ELF-1 (cell line): ENCODE results near the gene NPTN.
A peak's percentile ranks its signal among the peaks of the same experiment; 100 is the strongest.

Experiments used
- DNase-seq: peaks from one replicate; pipeline ENCODE4 v3.0.0-alpha.2; 2016; ENCODE audit warnings: low read depth, low spot score

NPTN gene

DNA sequence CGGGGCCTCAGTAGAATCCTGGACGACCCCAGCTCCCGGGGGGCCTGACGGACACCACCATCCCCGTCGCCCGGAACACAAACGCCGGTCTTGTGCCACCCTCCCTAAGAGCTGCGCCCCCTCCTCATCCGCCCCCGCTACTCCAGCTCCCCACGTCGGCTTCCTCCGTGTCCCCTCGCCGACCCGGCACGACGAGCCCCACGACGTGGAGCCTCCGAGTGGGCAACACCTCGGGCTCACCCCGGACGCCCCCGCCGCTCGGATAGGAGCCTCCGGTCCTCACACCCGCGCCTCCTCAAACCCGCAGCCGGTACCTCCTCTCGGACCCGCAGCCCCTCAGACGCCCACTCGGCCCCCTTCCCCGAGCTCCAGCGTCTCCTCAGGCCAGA is 525 bp downstream of the NPTN start:
- no peak for DNase-seq

DNA sequence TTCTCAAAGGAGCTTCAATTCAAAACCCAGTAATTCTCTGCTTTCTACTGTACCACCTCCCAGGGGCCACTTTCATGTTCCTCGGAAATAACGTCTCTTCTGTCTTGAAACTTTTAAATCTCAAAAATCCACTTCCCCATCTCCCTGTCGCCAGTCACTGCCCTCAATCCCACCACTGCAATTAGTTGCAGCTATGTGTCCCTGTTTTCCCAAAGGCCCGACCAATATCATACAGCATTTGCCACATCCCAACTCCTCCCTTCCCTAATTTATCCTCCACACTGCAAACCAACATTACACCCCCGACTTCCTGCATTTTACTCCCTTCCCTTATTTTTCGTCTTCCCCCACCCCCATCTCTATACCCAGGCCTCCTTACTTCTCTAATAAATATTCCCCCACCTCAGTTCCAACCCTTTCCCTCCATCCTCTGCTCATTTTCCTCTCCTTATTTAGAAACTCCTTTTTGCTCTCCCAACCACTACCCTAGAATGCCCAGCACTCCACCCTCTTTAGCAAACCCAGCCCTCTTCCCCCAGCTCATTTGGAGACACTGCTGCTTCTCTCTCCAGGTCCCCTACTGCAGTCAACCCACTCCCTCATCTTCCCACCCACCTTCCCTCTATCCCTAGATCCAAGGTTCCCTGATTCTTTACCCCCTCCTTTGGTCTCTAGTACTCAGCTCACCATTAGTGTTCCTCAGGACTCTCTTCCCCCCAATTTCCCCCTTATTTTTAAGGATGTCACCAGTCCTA is 1.1 kb downstream of the NPTN start:
- peak; percentile 55 for DNase-seq

DNA sequence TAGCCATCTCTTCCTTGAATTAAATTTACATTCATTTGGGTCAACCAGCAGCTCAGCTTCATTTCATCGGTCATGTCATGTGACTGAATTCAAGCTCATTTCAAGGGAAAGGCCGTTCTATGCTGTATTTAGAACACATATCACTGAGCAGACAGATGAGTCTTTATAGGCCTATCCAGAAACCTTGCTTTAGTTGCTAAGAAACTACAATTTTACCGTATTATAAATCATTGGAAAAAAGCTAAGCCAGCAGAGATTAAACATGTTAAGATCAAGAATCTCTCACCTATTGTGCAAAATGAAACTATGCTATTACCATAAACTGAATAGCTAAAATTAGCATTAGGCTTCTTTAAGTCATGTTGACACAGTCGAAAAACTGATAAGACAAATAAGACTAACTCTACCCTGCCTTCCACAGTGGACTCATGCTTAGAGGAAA is 2.2 kb downstream of the NPTN start:
- DNase-seq: no peak

DNA sequence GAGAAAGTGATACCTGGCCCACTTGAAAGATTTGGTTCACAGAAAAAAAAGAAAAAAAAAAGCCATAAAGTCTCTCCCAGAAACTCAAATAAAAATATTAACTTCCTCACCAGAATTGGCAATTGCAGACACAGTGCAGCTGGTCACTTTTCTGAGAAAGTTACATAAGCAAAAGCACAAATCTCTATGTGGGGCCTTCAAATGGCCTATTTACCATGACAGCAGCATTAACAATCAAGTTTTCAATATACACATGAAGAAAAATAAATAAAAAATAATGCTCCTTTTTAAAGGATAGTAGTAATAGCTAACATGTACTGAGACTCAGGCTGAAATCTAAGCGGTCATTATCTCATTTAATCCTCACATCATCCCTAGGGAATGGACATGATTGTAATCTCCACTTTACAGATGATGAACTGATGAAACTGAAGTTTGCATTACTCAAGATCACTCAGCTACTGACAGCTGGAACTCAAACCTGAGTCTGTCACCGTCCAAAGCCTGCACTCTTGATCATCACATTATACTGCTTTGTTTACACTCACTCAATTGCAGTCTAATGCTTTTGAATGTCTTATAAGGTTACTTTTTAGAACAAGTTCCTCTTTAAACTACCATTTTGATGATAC is 3.3 kb downstream of the NPTN start:
- no peak for DNase-seq

DNA sequence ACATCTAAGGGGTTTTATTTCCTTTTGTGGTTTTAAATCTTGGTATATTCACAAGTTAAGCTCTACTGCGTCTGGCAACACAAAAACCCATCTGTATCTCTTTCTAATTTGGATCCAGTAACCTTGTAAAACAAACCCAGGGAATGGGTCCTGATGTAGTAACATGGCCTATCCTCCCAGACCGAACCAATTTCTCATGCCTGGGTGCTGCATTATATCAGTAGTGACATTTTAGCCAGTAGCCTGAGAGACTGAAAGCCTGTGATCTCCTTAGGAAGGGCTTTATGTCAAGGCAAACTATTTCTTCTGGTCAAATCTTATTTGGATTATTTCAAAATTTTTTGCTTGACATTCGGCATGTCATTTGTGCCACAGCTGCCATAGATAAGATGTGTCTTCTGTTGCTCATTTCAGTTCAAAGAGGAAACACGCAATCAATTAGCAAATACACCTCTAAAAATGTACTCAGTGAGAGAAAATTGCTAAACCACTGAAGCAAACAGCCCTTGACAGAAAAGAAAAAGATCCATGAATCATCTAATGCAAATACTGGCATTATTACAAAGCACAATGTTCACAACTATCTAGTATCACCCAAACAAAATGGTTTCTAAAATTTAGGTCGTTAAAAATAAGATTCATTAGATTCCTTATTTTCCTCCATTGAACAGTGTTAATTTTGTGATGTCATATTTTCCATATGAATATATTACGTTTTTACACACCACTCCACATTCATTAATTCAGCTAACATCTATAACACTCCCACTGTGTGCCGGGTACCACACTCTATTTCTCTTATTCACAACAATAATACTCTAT is 4.0 kb downstream of the NPTN start:
- no peak for DNase-seq

DNA sequence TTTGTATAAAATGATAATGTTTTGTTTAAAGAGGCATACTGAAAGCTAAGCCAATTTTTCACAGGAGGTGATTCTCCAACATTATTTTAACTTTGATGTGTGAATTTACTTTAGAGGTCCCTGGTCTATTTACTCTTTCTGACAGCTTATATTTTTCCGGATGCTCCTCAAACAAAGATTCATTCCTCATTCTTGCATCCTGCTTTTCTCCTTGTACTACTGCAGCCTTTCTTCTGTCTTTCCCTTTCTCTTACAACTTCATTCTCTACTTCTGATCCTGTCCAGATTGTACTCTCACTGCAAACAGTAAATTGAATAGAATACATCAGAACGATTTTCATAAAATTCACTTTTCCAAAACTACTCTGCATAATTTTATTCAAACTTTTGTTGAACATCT is 5.1 kb downstream of the NPTN start:
- no peak for DNase-seq

DNA sequence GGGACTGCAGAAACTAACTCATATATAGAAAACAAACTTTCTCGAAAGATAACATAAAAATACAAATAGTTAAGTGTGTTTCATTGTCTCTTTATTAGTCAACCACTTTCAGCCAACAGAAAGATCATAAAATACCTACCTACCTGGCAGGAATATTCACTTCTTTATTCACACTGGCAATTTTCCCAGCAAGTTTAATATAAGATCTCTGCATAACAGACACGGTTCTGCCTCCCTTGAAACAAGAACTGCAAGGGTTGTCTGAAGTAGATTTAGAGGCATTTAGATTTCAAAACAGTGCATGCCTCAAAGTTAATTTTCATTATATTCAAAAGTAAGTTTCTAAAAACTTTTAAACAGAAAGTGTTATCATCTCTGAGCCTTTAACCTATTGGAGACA is 7.1 kb downstream of the NPTN start:
- DNase-seq: no peak

DNA sequence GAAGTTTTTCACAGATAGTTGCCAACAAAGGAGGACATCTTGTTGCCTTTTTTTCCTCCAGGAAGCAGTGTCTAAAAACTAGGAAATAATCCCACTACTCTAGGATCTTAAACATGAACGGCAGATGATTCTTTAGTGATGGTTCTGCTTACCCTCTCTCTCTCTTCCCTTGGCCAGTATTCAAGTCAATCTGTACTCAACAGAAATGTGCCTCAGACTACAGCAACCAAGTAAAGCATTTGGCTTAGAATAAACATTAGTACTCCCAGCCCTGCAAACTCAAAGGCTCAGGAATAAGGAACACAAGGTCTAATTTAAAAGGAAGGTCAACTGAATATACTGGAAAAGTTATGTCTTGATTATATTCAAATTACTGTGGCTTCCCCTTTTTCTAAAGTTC is 8.7 kb downstream of the NPTN start:
- no peak for DNase-seq

DNA sequence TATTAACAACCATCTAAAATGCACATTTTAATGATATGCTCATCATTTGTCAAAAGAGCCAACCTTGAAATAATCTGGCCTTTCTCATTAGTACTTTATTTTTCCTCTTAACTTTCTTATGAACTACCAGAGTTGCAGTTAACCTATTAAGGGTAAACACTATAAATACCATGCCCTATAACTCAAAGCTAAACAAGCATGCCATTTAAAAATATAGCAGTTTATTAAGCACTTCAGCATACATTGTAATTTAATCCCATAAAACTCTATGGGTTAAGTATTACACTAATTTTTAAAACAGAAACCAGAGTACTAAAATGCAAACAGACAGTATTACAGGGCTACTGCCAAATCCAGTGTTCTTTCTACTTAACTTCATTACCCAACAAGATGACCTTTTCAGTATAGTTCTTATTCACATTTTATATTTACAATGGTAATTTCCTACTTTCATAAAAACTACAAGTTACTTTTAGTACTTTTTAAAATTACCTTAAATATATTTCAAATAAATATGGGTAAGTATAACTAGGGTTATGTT is 11.8 kb downstream of the NPTN start:
- DNase-seq: no peak

DNA sequence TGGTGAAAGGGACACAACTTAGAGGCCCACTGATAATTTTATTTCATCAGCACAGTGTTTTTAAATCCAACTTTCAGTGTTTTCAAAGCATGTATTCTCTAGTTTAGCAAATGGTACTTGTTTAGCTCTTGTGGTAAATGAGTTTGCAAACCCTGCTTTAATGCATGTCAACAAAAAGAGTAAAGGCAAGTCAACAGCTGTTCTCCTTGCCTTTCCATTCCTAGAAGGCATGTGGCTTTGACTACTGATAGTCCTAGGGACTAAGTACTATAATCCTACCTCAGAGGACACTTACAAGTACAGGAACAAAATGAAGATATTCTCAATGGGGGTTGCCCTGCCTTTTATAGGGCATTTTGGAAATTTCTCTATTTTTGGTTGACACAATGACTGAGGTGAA is 13.1 kb downstream of the NPTN start:
- DNase-seq: no peak

DNA sequence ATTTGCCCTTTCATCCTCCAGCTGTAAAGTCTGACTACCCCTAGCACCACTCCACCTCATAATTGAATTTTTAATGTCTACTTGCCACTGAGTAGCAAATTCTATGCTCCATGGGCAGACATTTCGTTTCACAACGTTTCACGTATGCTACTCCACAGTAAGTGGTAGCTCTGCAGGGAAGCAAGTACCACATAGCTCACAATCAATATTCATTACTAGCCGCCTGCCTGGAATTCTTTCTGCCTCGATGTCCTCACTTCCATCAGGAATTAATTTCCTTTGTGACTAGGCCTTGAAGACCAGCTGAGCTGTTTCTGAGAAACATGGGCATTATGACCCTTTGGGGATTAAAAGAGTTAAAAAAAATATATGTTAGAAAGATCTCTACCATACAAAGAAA is 15.3 kb downstream of the NPTN start:
- DNase-seq: no peak

DNA sequence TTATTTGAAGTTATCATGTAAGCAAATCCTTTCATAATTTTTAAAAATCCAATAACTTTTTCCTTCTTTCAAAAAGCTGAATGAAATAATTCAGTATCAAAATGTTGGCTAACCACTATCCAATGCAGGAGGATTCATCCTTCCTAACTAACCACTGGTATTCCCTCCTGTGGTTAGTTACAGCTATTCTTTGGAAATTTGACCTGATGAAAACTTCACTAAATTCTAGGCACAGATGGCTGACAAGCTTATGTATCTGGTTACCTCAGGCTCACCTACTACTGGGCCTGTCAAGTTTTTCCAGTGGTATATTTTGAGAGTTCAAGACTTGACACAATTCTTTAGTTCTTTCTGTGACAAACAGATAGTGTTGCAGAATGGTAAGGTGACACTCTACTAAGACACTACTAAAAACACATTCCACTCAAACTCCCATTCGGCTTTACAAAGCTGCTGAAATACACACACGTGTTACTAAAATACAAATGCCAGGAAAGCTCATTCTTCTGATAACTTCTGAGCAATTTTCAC is 15.8 kb downstream of the NPTN start:
- no peak for DNase-seq

DNA sequence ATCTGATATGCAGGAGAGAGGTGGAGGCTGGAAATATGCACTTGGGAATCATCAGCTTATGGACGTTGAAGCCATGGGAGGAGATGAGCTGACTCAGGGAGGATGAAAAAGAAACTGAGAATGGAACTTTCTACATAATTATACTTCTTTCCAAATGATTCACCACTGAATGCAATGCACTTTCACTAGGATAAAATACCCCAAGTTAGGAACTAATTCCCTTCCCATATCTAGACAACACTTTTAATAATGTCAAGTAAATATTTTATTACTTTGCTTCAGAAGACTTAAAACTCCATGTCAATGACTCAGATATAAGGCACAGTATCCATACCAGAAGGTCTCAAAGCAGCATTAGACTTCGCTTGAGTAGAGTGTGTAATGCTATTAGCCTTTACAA is 24.2 kb downstream of the NPTN start:
- DNase-seq: no peak

DNA sequence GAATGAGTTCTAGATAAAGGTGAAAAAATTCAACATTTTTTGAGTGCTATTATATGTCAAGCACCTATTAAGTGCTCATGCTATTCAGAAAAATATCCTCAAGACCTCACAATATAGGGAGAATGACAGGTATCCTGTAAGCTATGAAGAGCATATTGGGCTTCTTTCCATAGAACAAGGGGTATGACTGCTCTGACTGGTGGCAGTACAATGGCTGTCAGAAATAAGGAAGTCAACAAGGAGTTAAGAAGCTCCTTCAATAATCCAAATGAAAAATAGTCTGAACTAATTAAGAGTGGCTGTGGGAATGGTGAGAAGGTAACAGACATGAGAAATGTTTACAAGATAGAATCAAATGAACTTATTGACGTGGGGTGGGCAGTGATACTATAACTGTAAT is 24.7 kb downstream of the NPTN start:
- no peak for DNase-seq

DNA sequence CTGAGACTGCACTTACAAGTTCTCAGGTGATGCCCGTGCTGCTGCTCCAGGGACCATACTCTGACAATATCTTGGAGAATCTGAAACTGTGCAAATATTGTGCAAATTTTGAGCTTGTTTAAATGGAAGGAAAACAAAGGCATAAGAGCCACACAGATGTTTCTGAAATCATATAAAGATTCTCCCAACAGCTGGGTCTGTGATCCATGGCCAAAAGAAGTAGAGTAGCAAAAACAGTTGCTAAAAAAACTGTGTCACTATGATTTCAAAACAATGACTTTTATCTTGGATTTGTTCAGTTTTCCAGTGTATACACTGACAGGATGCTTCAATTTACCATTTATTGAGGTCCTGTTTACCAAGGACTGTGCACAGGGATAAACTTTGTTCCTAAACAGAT is 25.3 kb downstream of the NPTN start:
- no peak for DNase-seq

DNA sequence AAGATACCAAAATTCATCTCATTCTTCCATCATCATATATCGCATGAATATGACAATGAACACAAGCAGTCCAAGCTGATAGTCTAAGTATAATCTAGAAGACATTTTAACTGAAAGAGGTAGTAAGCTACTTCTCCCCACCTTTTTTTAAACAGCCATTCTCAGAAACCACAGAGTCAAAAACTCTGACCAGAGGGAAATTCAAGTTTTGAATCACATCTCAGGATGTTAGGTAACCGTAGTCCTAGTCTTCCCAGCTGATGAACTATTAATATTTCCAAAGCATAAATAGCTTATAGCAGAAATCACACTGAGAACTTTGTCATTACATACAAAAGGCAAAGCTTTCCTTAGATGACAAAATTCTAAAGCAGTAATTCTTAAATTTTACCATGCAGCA is 25.8 kb downstream of the NPTN start:
- no peak for DNase-seq

DNA sequence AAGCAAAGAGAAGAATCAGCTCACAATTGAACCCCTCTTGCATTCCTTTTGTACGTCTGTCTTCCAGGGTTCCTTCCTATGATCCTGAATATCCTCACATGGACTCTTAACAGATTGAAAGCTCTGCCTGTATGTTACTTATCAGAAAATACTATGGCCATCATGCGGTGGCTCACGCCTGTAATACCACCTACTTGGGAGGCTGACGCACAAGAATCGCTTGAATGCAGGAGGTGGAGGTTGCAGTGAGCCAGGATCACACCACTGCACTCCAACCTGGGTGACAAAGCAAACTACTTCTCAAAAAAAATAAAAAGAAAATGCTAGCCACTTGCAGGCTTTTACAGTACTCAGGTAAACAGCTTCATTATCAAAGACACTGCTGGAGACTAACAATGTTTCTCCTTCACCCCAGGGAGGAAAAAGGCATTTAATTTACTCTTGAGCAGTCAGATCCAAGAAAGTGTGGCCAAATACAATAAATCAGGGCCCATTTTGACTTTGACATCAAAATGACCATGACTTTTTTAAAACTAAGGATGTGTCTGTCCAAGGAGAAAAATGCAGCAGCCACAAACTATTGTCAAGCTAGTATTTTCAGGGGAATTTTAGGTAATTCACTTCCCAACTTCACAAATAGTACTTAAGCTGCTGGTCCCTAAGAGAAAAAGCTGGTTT is 27.3 kb downstream of the NPTN start:
- no peak for DNase-seq

DNA sequence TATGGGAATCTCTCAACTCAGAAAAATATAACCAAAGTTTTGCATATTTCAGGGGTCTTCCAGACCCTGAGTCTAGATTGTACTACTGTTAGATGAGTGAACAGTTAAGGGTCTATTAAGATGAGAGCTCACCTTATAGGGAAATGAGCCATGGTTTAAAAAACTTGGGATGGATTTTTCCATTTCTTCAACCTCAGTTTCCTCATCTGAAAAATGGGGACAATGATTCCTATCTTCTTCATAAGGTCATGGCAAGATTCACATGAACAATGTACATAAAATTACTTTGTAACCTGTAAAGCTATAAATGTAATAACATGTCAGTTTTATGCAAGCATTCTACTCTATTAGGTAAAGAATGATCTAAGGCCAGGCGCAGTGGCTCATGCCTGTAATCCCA is 28.7 kb downstream of the NPTN start:
- DNase-seq: no peak

DNA sequence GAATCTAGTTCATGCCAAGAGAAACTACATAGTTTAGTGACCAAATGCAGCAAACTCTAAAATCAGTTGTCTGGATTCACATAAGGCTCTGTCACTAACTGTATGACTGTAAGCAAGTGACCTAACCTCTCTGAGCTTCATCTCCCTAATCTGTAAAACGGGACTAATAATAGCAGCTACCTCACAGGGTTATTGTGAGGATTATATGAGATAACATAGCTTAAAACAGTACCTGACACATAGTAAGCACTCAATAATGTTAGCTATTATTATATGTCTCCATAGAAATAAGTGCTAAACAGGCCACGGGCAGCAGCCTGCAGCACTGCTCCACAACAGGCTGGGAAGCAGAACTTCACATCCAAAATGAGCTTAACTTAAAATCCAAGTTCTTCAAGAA is 30.2 kb downstream of the NPTN start:
- DNase-seq: no peak

DNA sequence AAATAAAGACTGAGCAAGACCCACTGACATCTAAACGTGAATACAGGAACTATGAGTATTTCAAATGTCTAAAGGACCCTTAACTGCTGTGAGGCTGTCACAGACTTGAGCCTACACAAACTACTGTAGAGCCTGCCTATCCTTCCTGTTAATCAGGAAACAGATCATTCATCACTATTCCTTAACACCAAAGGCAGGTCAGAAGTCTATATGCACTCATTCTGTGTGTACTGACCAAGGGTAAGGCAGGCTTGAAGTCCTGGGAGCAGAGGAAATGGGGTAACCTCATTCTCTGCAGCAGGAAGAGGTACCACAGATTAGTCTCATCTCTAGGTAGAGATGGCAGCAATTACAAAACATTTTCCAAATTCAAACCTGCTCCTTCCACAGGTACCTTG is 30.7 kb downstream of the NPTN start:
- no peak for DNase-seq
